ENCODE data around the gene VWDE.

GRCh38 chr7:12316925-12317324 is 86.7 kb downstream of the VWDE start:
- no peak for TF ChIP-seq CTCF (IDR thresholded peaks at IDR 0.05; ENCODE audit: extremely low read depth in 1 of 2, insufficient read depth in 1 of 2, low read depth in 1 of 2, low read length in 2 of 2)
- TF ChIP-seq POLR2A (IDR thresholded peaks at IDR 0.05; ENCODE audit: low read depth, low read length): no peak
- TF ChIP-seq JUN (IDR thresholded peaks at IDR 0.05; ENCODE audit: borderline replicate concordance, insufficient read depth, insufficient read length, low read depth): no peak
- TF ChIP-seq MAX (IDR thresholded peaks at IDR 0.05; ENCODE audit: insufficient read depth, insufficient read length): no peak
- TF ChIP-seq POLR2AphosphoS5 (IDR thresholded peaks at IDR 0.05; ENCODE audit: insufficient read depth, low read depth, low read length): no peak
- no peak for TF ChIP-seq EZH2 (IDR thresholded peaks at IDR 0.05; ENCODE audit: borderline replicate concordance, low read depth, low read length, severe bottlenecking)
- no peak for TF ChIP-seq FOS (IDR thresholded peaks at IDR 0.05; ENCODE audit: borderline replicate concordance, insufficient read depth, low read length)
- no peak for TF ChIP-seq MYC (IDR thresholded peaks at IDR 0.05; ENCODE audit: low read depth, low read length)
- no peak for TF ChIP-seq GATA2 (IDR thresholded peaks at IDR 0.05; ENCODE audit: insufficient read depth, insufficient read length, low read depth, low read length)
